ENCODE data around the gene BTBD8. TPM values are rescaled to one million over a fixed set of nuclear protein-coding genes. Genes with fewer than 3 reads are reported as not detected.

BTBD8 gene
- total RNA-seq, 1 experiment from 2014 or later: 2.8 TPM

- Histone ChIP-seq H3K4me2 (ENCODE audit: low read length) (no peak overlapping the region), H3K27ac (ENCODE audit: low read depth, low read length) (no peak overlapping the region), H3K4me3 (replicated peaks in 1 of 2; ENCODE audit: low read depth in 1 of 2, low read length in 2 of 2) (no peak overlapping the region), H3K9me3 (ENCODE audit: control insufficient read depth in 1 of 2, insufficient read depth in 1 of 2, low read depth in 1 of 2, low read length in 2 of 2) (no peaks in the 10 kb centered on the region), H2AFZ (ENCODE audit: low read depth, low read length, poor library complexity, severe bottlenecking) (no peak overlapping the region), H3K27me3 (ENCODE audit: insufficient read depth, low read length) (no peaks in the 10 kb centered on the region), H3K36me3 (ENCODE audit: control insufficient read depth in 1 of 2, insufficient read depth in 2 of 2, low read length in 2 of 2) (no peaks in the 10 kb centered on the region), H3K9me2 (ENCODE audit: insufficient read depth) (no peaks in the 10 kb centered on the region), H3K79me2 (ENCODE audit: insufficient read depth, low read length) (no peaks in the 10 kb centered on the region), H4K20me1 (ENCODE audit: insufficient read depth) (no peaks in the 10 kb centered on the region), H3K4me1 (ENCODE audit: control insufficient read depth in 1 of 2, insufficient read depth in 2 of 2, low read length in 2 of 2) (no peaks in the 10 kb centered on the region), H3K9ac (ENCODE audit: low read length) (no peak overlapping the region)
- intact Hi-C loops (cut with micrococcal nuclease): no loop called here
- BruUV-seq (replicated peaks): no TSS peak
- CTCF ChIA-PET: no interaction called here
- POLR2A ChIA-PET: interaction anchor here (0.6 kb wide), 1 partner anchor 817 kb away, joined by 3 read pairs; no protein-coding TSS in a partner anchor
- DNase-seq (ENCODE audit: low read depth, low spot score): no peak
- no peak for ATAC-seq
- TF ChIP-seq ZNF274 (IDR thresholded peaks at IDR 0.05; ENCODE audit: low read depth, low read length): no peak
- RAD21 ChIA-PET (ENCODE audit: low non-redundant PET in 1 of 2, low total read pairs in 2 of 2, uncharacterized antibody in 2 of 2, unreplicated experiment in 2 of 2): no interaction called here
Observed at GRCh38 chr1:92095874-92096273, 15.7 kb downstream of the BTBD8 start.

- H3K9ac ChIP-seq (ENCODE audit: low read length): no peak overlapping the region
- intact Hi-C loops (cut with micrococcal nuclease): no loop called here
- H3K79me2 ChIP-seq (ENCODE audit: insufficient read depth, low read length): no peaks in the 10 kb centered on the region
- H3K4me3 ChIP-seq (replicated peaks in 1 of 2; ENCODE audit: low read depth in 1 of 2, low read length in 2 of 2): no peak overlapping the region
- no peaks in the 10 kb centered on the region for H3K27me3 ChIP-seq (ENCODE audit: insufficient read depth, low read length)
- no TSS peak for BruUV-seq (replicated peaks)
- ChIA-PET RAD21 (ENCODE audit: low non-redundant PET in 1 of 2, low total read pairs in 2 of 2, uncharacterized antibody in 2 of 2, unreplicated experiment in 2 of 2) (no interaction called here), POLR2A (no interaction called here), CTCF (no interaction called here)
- no peaks in the 10 kb centered on the region for H4K20me1 ChIP-seq (ENCODE audit: insufficient read depth)
- no peaks in the 10 kb centered on the region for H3K9me3 ChIP-seq (ENCODE audit: control insufficient read depth in 1 of 2, insufficient read depth in 1 of 2, low read depth in 1 of 2, low read length in 2 of 2)
- H3K27ac ChIP-seq (ENCODE audit: low read depth, low read length): no peak overlapping the region
- ATAC-seq (no peak), DNase-seq (ENCODE audit: low read depth, low spot score) (no peak)
- H3K4me2 ChIP-seq (ENCODE audit: low read length): no peak overlapping the region
- no peak overlapping the region for H2AFZ ChIP-seq (ENCODE audit: low read depth, low read length, poor library complexity, severe bottlenecking)
- H3K4me1 ChIP-seq (ENCODE audit: control insufficient read depth in 1 of 2, insufficient read depth in 2 of 2, low read length in 2 of 2): no peaks in the 10 kb centered on the region
- TF ChIP-seq FOSL1 (IDR thresholded peaks at IDR 0.05; ENCODE audit: low read depth) (no peak), TCF7L2 (IDR thresholded peaks at IDR 0.05; ENCODE audit: borderline replicate concordance, extremely low read depth, insufficient read depth, insufficient read length) (no peak), SP1 (IDR thresholded peaks at IDR 0.05; ENCODE audit: low read depth) (no peak), POLR2AphosphoS5 (IDR thresholded peaks at IDR 0.05; ENCODE audit: low read depth, low read length) (no peak), ATF3 (IDR thresholded peaks at IDR 0.05) (no peak), CTCF (IDR thresholded peaks at IDR 0.05 in 2 of 3, conservative IDR thresholded peaks at IDR 0.05 in 1 of 3; ENCODE audit: borderline replicate concordance in 1 of 3, insufficient read depth in 1 of 3, low read depth in 2 of 3, low read length in 2 of 3) (no peak), CBX3 (IDR thresholded peaks at IDR 0.05; ENCODE audit: low read depth) (no peak), CEBPB (IDR thresholded peaks at IDR 0.05; ENCODE audit: low read depth) (no peak), REST (IDR thresholded peaks at IDR 0.05; ENCODE audit: low read depth) (no peak), MAX (IDR thresholded peaks at IDR 0.05) (no peak), EZH2phosphoT487 (IDR thresholded peaks at IDR 0.05; ENCODE audit: borderline replicate concordance) (no peak), EGR1 (IDR thresholded peaks at IDR 0.05; ENCODE audit: low read depth) (no peak), ELF1 (IDR thresholded peaks at IDR 0.05; ENCODE audit: borderline replicate concordance, low read depth) (no peak), ZFX (IDR thresholded peaks at IDR 0.05) (no peak), ZNF274 (IDR thresholded peaks at IDR 0.05; ENCODE audit: low read depth, low read length) (no peak), EZH2 (IDR thresholded peaks at IDR 0.05) (no peak)
- no peaks in the 10 kb centered on the region for H3K9me2 ChIP-seq (ENCODE audit: insufficient read depth)
- H3K36me3 ChIP-seq (ENCODE audit: control insufficient read depth in 1 of 2, insufficient read depth in 2 of 2, low read length in 2 of 2): no peaks in the 10 kb centered on the region
Observed at GRCh38 chr1:92096317-92096716, 16.2 kb downstream of the BTBD8 start.

Data from HCT116 (cell line).